Motor neuron (in vitro differentiated cells): ENCODE measurements around the gene SELENOF. TPM values are rescaled to one million over a fixed set of nuclear protein-coding genes. Genes with fewer than 3 reads are reported as not detected.

Source experiments
- ATAC-seq, 8 experiments: fragments of 200-7000 bp; cut with Tn5 transposase; replicated peaks in 6 of 8; 2 replicates each; pipeline ENCODE4 v1.8.0; 2021; ENCODE audit warnings: mild to moderate bottlenecking in 8 of 8, moderate library complexity in 8 of 8
- H3K27ac ChIP-seq, 2 donors: fragments of 250-450 bp; sonication (Bioruptor Pico); 2 replicates each; pipeline ENCODE4 v1.9.0; 2021; ENCODE audit warnings: antibody characterized with exemption in 2 of 2, mild to moderate bottlenecking in 2 of 2, moderate library complexity in 1 of 2
- H3K4me1 ChIP-seq, 2 donors: fragments of 250-450 bp; sonication (Bioruptor Pico); replicated peaks in 1 of 2; 2 replicates each; pipeline ENCODE4 v1.6.1; 2021; ENCODE audit warnings: antibody characterized with exemption in 2 of 2, mild to moderate bottlenecking in 2 of 2, moderate library complexity in 1 of 2
- H3K4me3 ChIP-seq, 5 donors: fragments of 250-450 bp; sonication (Bioruptor Pico); 2 replicates each; pipeline ENCODE4 v1.9.0; 2021; ENCODE audit warnings: antibody characterized with exemption in 5 of 5, mild to moderate bottlenecking in 5 of 5, moderate library complexity in 4 of 5
- WGBS, 10 experiments: fragments of 450-650 bp; shearing (Covaris generic); methylation state at CpG; one replicate each; pipeline ENCODE4 v1.0.0; 2022; 5-methylcytosine and 5-hydroxymethylcytosine counted together
- in situ Hi-C, 9 experiments: fragments of 400-800 bp; cut with MboI; loops; one replicate each; pipeline ENCODE4 v1.15.0; 2021; ENCODE audit warnings: low sequenced_read_pairs in 9 of 9, low pct_unique_long_range_greater_than_20kb in 2 of 9; ENCODE audit not compliant: unreplicated experiment in 9 of 9
- total RNA-seq, 8 experiments: library from RNA; unstranded; fragments of 300-600 nt; gene quantifications; 2 replicates each; pipeline versions ENCODE4 v1.2.3 to v1.2.4, GENCODE V29; 2022

The SELENOF gene
- total RNA-seq, 8 experiments from 2014 or later: 129 to 302 (median 173) TPM

DNA sequence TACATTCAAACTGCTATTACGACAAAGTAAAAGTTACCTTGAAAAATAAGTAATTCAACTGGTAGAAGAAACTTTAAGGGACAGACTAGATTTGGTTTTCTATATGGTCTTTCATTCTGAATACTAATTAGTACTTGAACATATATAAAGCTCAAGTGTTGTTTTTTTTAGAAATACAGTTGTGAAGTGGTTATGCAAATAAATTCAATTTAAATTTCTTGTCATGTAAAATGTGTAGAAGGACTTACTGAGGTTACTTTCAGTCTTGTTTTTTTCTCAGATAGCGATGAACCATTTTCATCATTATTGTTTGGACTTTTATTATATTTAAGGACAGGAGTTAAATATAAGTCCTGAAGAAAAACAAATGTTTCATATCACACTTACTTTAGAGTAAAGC, 24.9 kb upstream of the SELENOF start:
- Histone ChIP-seq H3K27ac (no peak overlapping the region), H3K4me3 (no peak overlapping the region), H3K4me1 (peaks cover 0 to 5% of the 10 kb centered on the region in 2 donors)
- WGBS, 10 experiments: 73 to 100% (median 82%) methylated on average over 1 to 2 of the region's 2 CpGs; no CpG with 5 or more reads in 1 of the 10 experiments
- in situ Hi-C loops: no loop called here
- ATAC-seq: no peak

DNA sequence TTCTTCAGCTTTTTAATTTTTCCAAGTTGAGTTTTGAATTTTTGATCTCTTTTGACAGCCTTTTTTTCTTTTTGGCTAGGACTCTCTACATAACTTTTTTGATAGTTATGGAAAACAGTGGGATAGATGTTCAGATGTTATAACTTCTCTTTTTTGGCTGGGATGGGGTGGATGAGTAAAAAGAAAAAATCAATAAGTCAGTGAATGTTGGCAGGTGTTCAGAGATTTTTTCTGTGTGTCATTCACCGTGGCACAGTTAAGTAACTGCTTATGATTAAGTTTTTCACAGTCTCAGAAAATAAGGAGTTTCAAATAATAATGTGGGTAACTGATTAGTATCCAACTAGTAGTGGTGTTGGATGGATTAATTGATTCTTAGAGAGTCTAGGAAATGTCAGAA, 24.5 kb upstream of the SELENOF start:
- Histone ChIP-seq H3K27ac (no peak overlapping the region), H3K4me3 (no peak overlapping the region), H3K4me1 (peaks cover 1 to 5% of the 10 kb centered on the region in 2 donors)
- no peak for ATAC-seq
- 10 to 79% (median 43%) methylated on average over 1 of the region's 1 CpG; no CpG with 5 or more reads in 2 of the 10 experiments for WGBS, 10 experiments
- in situ Hi-C loops: no loop called here

DNA sequence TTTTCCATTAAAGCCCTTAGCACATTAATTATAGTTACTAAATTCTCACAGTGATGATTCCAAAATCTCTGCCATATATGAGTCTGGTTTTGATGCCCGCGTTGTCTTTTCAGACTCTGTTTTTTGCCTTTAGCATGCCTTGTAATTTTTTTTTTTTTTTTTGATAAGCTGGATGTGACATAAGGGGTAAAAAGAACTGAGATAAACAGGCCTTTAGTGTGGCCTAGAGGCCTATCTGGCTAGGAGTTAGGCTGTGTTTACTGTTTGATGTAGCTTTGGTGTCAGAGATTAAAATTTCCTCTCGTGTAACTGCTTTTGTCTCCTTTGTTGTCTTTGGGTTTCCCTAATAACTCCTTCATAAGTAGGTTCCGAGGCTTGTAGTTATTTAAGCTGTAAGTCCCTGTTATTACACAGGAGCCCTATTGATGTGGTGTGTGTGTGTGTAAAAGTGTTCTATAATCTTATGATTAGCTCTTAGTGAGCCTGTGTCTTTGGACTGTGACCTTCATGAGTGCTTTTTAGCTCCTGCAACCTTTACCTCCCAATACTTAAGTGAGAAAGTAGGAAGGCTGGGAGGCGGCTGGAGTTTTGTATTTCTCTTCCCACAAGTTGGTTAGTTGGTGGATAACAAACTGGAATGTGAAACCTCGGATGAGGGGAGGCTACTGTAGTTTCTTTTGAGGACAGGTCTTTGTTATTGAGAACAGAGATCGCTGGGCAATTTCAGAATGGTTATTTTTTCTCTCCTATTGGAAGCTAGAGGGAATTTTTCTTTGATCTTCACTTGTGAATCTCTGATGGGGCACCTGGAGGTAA, 19.8 kb upstream of the SELENOF start:
- in situ Hi-C loops: no loop called here
- H3K4me3 ChIP-seq: no peak overlapping the region

DNA sequence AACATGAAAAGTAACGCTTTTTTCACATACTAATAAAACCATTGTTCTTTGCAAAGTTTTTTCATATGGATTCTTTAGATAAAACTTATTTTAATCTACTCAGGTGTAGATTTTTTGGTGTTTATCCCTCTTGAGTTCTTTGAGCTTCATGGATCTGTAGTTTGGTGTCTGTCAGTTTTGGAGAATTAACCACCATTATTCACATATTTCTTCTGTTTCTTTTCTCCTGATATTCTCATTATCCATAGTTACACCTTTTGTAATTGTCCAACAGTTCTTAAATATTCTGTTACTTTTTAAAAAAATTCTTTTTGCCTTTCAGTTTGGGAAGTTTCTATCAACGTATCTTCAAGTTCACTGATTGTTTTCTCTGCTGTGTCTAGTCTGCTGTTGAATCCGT, 19.1 kb upstream of the SELENOF start:
- in situ Hi-C loops: no loop called here
- 77 to 100% (median 96%) methylated on average over 3 of the region's 3 CpGs for WGBS, 10 experiments
- Histone ChIP-seq H3K4me1 (peaks cover 4 to 5% of the 10 kb centered on the region in 2 donors), H3K4me3 (no peak overlapping the region), H3K27ac (no peak overlapping the region)
- no peak for ATAC-seq

More for the DNA sequence above, 19.8 kb upstream of the SELENOF start:
- 38 to 93% (median 65%) methylated on average over 1 to 7 of the region's 7 CpGs for WGBS, 10 experiments
- Histone ChIP-seq H3K4me1 (peaks cover 4 to 5% of the 10 kb centered on the region in 2 donors), H3K27ac (peak overlapping the region in 1 of 2 donors; percentile 23)
- ATAC-seq: peak in 4 of 8 experiments; percentile 25 to 57 (median 36)

DNA sequence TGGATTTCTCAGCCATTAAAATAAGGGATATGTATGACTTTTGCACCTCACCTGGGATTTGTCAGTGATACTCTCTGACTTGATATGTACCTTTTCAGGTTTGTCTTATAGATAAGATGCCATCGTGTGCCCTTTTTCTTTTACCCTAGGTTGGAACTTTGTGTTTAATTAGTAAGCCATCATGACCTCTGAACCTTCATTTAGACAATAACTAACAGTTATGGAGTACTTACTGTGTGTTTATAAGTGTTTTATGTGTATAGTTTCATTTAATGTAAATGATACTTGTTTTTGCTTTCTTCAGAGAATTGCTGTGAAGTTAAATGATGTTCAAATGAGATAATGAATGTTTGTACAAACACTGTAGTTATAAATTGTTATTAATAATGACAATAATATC, 14.9 kb upstream of the SELENOF start:
- in situ Hi-C loops: no loop called here
- no peak for ATAC-seq
- no peak overlapping the region for H3K4me3 ChIP-seq
- no peak overlapping the region for H3K27ac ChIP-seq
- 20 to 100% (median 92%) methylated on average over 1 of the region's 1 CpG; no CpG with 5 or more reads in 3 of the 10 experiments for WGBS, 10 experiments
- peaks cover 0 to 4% of the 10 kb centered on the region in 2 donors for H3K4me1 ChIP-seq

DNA sequence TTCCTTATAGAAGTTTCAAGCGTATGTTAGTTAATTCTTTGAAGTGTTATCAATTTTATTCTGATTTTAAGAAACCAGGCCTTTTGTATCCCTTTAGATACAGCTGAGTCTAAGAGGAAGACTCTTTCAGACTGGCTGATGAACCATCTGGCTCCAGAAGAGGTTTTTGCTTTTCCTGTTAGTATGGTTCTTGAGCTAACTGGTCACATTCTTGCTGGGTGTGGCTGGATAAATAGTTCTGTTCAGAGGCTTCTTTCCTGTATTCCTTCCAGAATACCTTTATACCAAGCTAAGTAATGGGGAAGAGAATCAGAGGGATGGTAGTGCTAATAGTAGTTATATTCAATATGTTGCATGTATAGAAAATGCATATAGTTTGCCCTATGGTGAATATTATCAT, 13.0 kb upstream of the SELENOF start:
- 80 to 100% (median 100%) methylated on average over 1 of the region's 1 CpG; no CpG with 5 or more reads in 4 of the 10 experiments for WGBS, 10 experiments
- Histone ChIP-seq H3K27ac (no peak overlapping the region), H3K4me1 (no peaks in the 10 kb centered on the region), H3K4me3 (no peak overlapping the region)
- peak in 3 of 8 experiments; percentile 36 to 85 (median 66) for ATAC-seq
- in situ Hi-C loops: no loop called here

DNA sequence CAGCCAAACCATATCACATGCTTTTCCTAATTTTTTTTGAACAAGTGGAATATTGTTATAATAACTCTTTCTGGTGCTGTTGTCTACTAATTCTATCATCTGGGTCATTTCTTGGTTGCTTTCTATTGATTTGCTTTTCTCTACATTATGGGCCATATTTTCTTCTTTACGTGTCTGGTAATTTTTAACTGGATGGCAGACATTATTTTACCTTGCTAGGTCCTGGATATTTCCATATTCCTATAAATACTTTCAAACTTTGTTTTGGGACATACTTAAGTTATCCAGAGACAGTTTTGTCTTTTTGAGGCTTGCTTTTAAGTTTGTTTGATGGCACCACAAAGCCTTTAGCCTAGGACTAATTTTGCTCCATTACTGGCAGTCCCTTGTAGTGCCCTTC, 11.8 kb upstream of the SELENOF start:
- ATAC-seq: no peak
- in situ Hi-C loops: no loop called here
- 60 to 100% (median 100%) methylated on average over 1 of the region's 1 CpG for WGBS, 10 experiments

DNA sequence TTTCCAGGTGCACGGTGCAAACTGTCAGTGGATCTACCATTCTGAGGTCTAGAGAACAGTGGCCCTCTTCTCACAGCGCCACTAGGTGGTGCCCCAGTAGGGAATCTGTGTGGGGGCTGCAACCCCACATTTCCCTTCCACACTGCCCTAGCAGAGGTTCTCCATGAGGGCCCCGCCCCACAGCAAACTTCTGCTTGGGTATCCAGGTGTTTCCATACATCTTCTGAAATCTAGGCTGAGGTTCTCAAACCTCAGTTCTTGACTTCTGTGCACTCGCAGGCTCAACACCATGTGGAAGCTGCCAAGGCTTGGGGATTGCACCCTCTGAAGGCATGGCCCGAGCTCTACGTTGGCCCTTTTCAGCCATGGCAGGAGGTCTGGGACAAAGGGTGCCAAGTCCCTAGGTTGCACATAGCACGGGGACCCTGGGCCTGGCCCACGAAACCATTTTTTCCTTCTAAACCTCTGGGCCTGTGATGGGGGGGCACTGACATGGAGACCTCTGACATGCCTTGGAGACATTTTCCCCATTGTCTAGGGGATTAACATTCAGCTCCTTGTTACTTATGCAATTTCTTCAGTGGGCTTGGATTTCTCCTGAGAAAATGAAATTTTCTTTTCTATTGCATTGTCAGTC, 10.5 kb upstream of the SELENOF start:
- in situ Hi-C loops: no loop called here
- ATAC-seq: no peak
- no peaks in the 10 kb centered on the region for H3K4me1 ChIP-seq

More for the DNA sequence above, 11.8 kb upstream of the SELENOF start:
- H3K4me1 ChIP-seq: no peaks in the 10 kb centered on the region
- H3K27ac ChIP-seq: no peak overlapping the region
- H3K4me3 ChIP-seq: no peak overlapping the region

DNA sequence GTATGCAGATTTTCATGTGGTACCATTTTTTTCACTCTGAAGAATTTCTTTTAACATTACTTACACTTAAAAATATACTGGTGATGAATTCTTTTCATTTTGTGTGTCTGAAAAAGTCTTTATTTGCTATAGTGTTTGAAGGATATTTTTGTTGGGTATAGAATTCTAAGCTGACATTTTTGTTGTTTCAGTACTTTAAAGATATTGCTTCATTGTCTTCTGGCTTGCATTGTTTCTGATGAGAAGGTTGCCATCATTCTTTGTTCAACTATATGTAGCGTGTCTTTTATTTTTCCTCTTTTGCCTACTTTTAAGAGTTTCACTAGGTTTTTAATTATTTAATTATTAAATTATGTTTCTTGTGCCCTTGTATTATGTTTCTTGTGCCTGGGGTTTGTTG, 8.5 kb upstream of the SELENOF start:
- 92 to 100% (median 100%) methylated on average over 1 of the region's 1 CpG; no CpG with 5 or more reads in 1 of the 10 experiments for WGBS, 10 experiments
- no peak overlapping the region for H3K27ac ChIP-seq
- no peak for ATAC-seq
- in situ Hi-C loops: no loop called here
- H3K4me1 ChIP-seq: no peaks in the 10 kb centered on the region
- H3K4me3 ChIP-seq: no peak overlapping the region

More for the DNA sequence above, 10.5 kb upstream of the SELENOF start:
- whole genome bisulfite sequencing, 10 experiments: 90 to 100% (median 100%) methylated on average over 1 to 8 of the region's 8 CpGs; no CpG with 5 or more reads in 3 of the 10 experiments
- H3K27ac ChIP-seq: no peak overlapping the region
- no peak overlapping the region for H3K4me3 ChIP-seq

DNA sequence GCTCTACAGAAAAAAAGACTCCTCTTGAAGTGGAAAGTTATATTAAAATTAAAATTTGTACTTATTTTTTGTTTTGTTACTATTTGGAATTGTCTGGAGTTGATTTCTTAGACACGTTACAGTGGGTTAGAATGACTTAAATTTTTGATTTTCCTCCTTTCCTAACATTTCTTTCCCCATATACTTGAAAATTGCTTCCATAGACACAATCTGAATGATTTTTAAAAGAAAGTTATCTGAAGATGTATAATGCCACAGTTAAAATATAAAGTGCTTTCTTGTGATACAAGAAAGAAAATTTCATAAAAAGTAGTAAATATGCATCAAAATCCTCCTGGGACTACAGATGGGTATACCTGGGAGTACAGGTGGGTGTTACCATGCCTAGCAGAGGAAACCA, 2.8 kb upstream of the SELENOF start:
- peak overlapping the region in 1 of 5 donors; percentile 79 for H3K4me3 ChIP-seq
- in situ Hi-C loops: no loop called here
- no peak overlapping the region for H3K27ac ChIP-seq
- 42 to 100% (median 81%) methylated on average over 1 of the region's 1 CpG; no CpG with 5 or more reads in 1 of the 10 experiments for WGBS, 10 experiments
- no peak for ATAC-seq
- peaks cover 6 to 10% of the 10 kb centered on the region in 2 donors for H3K4me1 ChIP-seq

DNA sequence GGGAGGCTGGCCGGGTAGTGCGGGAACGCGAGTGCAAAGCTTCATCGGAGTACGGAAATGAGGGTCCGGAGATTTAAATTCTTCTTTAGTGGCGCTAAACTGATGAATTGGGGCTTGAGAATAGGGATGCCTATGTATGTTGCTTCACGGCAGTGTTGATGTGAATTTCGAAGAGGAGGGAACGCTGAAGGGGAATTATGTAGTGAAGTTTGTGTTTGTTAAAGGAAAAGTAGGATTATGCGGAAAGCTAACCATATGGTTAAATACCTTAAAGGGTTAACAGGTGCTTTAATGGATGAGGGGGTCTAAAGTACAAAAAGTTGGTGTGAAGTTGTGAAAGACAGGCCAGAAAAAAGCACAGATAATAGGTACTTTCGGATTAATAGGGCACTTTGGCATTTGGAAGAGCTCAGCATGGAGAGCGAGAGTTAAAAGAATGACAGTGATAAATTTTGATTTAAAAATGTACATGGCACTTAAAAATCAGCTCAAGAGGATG, 1.9 kb upstream of the SELENOF start:
- 0 to 4% (median 2%) methylated on average over 4 to 14 of the region's 14 CpGs for WGBS, 10 experiments
- Histone ChIP-seq H3K27ac (no peak overlapping the region), H3K4me1 (peaks cover 6 to 10% of the 10 kb centered on the region in 2 donors), H3K4me3 (peak overlapping the region; percentile 76 to 85 (median 83))
- in situ Hi-C loops: no loop called here
- ATAC-seq: no peak

DNA sequence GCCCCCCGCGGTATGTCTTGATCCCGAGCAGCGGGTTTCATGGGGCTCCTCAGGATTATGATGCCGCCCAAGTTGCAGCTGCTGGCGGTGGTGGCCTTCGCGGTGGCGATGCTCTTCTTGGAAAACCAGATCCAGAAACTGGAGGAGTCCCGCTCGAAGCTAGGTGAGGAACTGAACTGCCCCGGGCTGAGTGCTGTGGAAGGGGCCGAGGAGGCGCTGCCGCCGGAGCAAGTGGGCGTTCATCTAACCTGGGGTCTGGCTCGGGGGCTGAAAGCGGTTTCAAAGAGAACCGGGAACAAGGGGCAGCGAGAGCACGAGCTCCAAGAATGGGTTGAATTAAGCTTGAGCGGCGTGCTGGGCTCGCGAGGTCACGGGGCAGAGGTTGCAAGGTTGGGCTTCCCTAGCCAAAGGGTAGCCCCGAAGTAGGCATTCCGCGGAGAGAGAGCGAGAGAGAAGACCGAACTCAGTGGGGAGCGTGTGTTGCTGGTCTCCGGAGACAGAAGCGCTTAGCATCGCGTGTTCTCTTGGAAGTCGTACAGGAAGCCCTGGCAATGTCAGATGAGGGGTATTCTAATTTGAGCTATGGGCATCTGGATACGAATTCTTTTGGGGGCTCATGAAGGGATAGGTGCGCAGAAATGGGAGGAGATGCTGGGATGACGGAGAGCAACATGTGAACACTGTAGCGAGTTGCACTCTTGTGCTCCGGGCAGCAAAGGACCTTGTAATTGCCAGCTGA, 1.2 kb upstream of the SELENOF start:
- H3K4me3 ChIP-seq: peak overlapping the region; percentile 76 to 85 (median 83)
- in situ Hi-C loops: no loop called here
- WGBS, 10 experiments: 0 to 1% (median 0%) methylated on average over 2 to 25 of the region's 43 CpGs; no CpG with 5 or more reads in 1 of the 10 experiments
- H3K27ac ChIP-seq: peak overlapping the region; percentile 80 to 87
- ATAC-seq: peak; percentile 13 to 27 (median 21)
- peaks cover 6 to 10% of the 10 kb centered on the region in 2 donors for H3K4me1 ChIP-seq
